BLaER1 treated with 17β-estradiol and CSF1 and Interleukin-3, amounts not matched to agents 10 nM and 100 nM (cell line): ENCODE measurements around the gene MBTD1.
A peak's percentile ranks its signal among the peaks of the same experiment; 100 is the strongest.

ENCODE experiments used
- H3K27ac ChIP-seq, 11 experiments: shearing (Covaris generic); formaldehyde crosslinking; 2 replicates each; pipeline ENCODE4 v1.8.1; 2022
- H3K27me3 ChIP-seq, 11 experiments: shearing (Covaris generic); formaldehyde crosslinking; 2 replicates each; pipeline ENCODE4 v1.8.1; 2022
- H3K36me3 ChIP-seq, 11 experiments: shearing (Covaris generic); formaldehyde crosslinking; 2 replicates each; pipeline ENCODE4 v1.8.1; 2022
- H3K4me1 ChIP-seq, 10 experiments: shearing (Covaris generic); formaldehyde crosslinking; 2 replicates each; pipeline ENCODE4 v1.8.1; 2022
- H3K4me2 ChIP-seq, 11 experiments: shearing (Covaris generic); formaldehyde crosslinking; 2 replicates each; pipeline ENCODE4 v1.8.1; 2022
- H3K4me3 ChIP-seq, 10 experiments: shearing (Covaris generic); formaldehyde crosslinking; 2 replicates each; pipeline ENCODE4 v1.8.1; 2022
- H3K9ac ChIP-seq, 11 experiments: shearing (Covaris generic); formaldehyde crosslinking; 2 replicates each; pipeline ENCODE4 v1.8.1; 2022
- H3K9me3 ChIP-seq, 11 experiments: shearing (Covaris generic); formaldehyde crosslinking; replicated peaks in 1 of 11; 2 replicates each; pipeline ENCODE4 v1.8.1; 2022
- H4K20me1 ChIP-seq, 11 experiments: shearing (Covaris generic); formaldehyde crosslinking; 2 replicates each; pipeline ENCODE4 v1.8.1; 2022
- Cebpa-rat ChIP-seq, 11 experiments: shearing (Covaris generic); IDR thresholded peaks; 2 replicates each; pipeline ENCODE4 v1.8.1; 2022

Gene MBTD1

GRCh38 chr17:51166987-51167931 is 92.6 kb downstream of the MBTD1 start:
- H3K27ac ChIP-seq, result peak overlapping the region; percentile 87 to 98 (median 95)
- peaks cover 25 to 44% (median 32%) of the 10 kb centered on the region in 10 experiments for H3K4me1 ChIP-seq
- no peaks in the 10 kb centered on the region for H3K9me3 ChIP-seq
- H3K27me3 ChIP-seq, result no peaks in the 10 kb centered on the region
- peak overlapping the region; percentile 82 to 97 (median 91) for H3K4me2 ChIP-seq
- peaks cover 8 to 84% (median 57%) of the 10 kb centered on the region in 11 experiments; a peak in 20 of 22 replicates for H4K20me1 ChIP-seq
- peak overlapping the region; percentile 68 to 90 (median 82) for H3K4me3 ChIP-seq
- H3K9ac ChIP-seq, result peak overlapping the region; percentile 92 to 97 (median 95)
- TF ChIP-seq Cebpa-rat (IDR thresholded peaks at IDR 0.05), result no peak
- peaks cover 46 to 76% (median 69%) of the 10 kb centered on the region in 11 experiments for H3K36me3 ChIP-seq

GRCh38 chr17:51166198-51166986 is 93.5 kb downstream of the MBTD1 start, which contains the start of gene NME2:
Gene NME2, plus strand, starts transcription at chr17:51166411. Its CDS starts 420 bp downstream, at chr17:51166831.
- Histone ChIP-seq H3K27me3 (no peaks in the 10 kb centered on the region), H3K36me3 (peaks cover 46 to 76% (median 69%) of the 10 kb centered on the region in 11 experiments), H3K27ac (peak within 1 kb of the TSS; percentile 87 to 98 (median 95)), H4K20me1 (peaks cover 8 to 84% (median 54%) of the 10 kb centered on the region in 11 experiments; a peak in 20 of 22 replicates), H3K9ac (peak within 1 kb of the TSS; percentile 92 to 97 (median 95)), H3K9me3 (no peaks in the 10 kb centered on the region), H3K4me3 (peak within 1 kb of the TSS; percentile 68 to 90 (median 82)), H3K4me1 (peaks cover 25 to 44% (median 30%) of the 10 kb centered on the region in 10 experiments), H3K4me2 (peak within 1 kb of the TSS; percentile 82 to 99 (median 91))
- TF ChIP-seq Cebpa-rat (IDR thresholded peaks at IDR 0.05), result no peak

- Histone ChIP-seq H3K27ac (peak overlapping the region; percentile 87 to 98 (median 95)), H3K36me3 (peaks cover 46 to 76% (median 69%) of the 10 kb centered on the region in 11 experiments)
- no peak for TF ChIP-seq Cebpa-rat (IDR thresholded peaks at IDR 0.05)
Observed at GRCh38 chr17:51165680-51166197, 94.1 kb downstream of the MBTD1 start.

DNA sequence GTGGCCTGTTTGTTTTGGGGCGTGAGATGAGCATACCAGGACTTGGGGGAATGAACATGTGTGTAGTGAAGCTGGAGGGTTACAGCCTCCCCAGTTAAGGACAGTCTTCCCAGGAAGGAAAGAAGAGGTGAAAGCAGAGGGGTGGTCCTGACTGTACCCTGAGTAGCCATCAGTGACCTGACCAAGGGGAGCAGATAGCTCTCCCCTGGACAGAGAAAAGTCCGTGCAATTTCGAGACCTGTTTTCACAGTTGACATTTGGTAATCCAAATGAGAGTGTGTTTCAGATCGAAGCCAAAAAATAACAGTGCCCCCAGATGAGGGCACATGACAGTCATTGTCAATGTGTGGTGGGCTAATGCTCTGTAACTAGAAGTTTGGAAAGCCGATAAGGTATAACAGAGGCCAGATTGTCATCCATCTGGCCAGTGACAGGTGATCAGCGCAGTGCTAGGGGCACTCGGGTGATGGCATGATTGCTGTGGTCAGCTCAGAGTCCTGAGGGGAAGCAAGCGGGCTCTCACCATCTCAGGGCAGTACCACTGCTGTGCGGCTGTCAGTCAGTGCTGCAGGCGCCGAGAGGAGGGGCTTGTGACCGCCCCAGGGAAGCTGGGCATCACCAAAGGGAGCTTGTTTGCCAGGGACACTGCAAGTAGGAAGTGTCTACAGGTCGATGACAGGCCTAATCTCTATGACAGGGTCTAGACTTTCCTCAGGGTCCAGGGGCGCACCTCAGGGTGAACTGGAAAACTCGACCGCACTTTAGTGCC is 94.8 kb downstream of the MBTD1 start:
- Histone ChIP-seq H3K9me3 (no peaks in the 10 kb centered on the region), H3K36me3 (peaks cover 46 to 76% (median 69%) of the 10 kb centered on the region in 11 experiments), H3K4me2 (peak overlapping the region; percentile 82 to 99 (median 91)), H3K9ac (peak overlapping the region; percentile 92 to 97 (median 95)), H3K4me1 (peaks cover 25 to 44% (median 30%) of the 10 kb centered on the region in 10 experiments), H4K20me1 (peaks cover 8 to 84% (median 54%) of the 10 kb centered on the region in 11 experiments; a peak in 20 of 22 replicates), H3K4me3 (peak overlapping the region; percentile 68 to 90 (median 82)), H3K27ac (peak overlapping the region; percentile 87 to 98 (median 95); a peak in 17 of 22 replicates), H3K27me3 (no peaks in the 10 kb centered on the region)
- no peak for TF ChIP-seq Cebpa-rat (IDR thresholded peaks at IDR 0.05)

More at GRCh38 chr17:51165680-51166197, 94.1 kb downstream of the MBTD1 start:
- Histone ChIP-seq H3K4me1 (peaks cover 25 to 44% (median 30%) of the 10 kb centered on the region in 10 experiments), H3K4me3 (peak overlapping the region; percentile 68 to 90 (median 82)), H3K9ac (peak overlapping the region; percentile 92 to 97 (median 95)), H3K4me2 (peak overlapping the region; percentile 82 to 99 (median 91)), H4K20me1 (peaks cover 8 to 84% (median 54%) of the 10 kb centered on the region in 11 experiments; a peak in 20 of 22 replicates), H3K9me3 (no peaks in the 10 kb centered on the region), H3K27me3 (no peaks in the 10 kb centered on the region)

DNA sequence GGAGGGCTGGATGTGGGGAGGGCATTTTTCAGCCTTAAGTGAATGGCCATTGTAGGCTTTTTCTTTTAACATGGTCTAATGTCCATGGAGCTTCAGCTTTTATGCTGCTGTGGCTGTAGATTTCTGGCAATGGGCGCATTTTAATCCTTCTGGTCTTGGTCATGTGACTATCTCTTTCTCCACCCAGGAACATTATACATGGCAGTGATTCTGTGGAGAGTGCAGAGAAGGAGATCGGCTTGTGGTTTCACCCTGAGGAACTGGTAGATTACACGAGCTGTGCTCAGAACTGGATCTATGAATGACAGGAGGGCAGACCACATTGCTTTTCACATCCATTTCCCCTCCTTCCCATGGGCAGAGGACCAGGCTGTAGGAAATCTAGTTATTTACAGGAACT is 98.3 kb downstream of the MBTD1 start:
- Histone ChIP-seq H3K27ac (no peak overlapping the region), H3K4me3 (no peak overlapping the region), H3K9me3 (no peaks in the 10 kb centered on the region), H3K36me3 (peaks cover 50 to 83% (median 77%) of the 10 kb centered on the region in 11 experiments), H3K27me3 (no peaks in the 10 kb centered on the region), H3K4me1 (peaks cover 10 to 22% (median 12%) of the 10 kb centered on the region in 10 experiments), H3K4me2 (no peak overlapping the region), H4K20me1 (peaks cover 0 to 89% (median 62%) of the 10 kb centered on the region in 11 experiments; a peak in 17 of 22 replicates), H3K9ac (no peak overlapping the region)
- no peak for TF ChIP-seq Cebpa-rat (IDR thresholded peaks at IDR 0.05)

DNA sequence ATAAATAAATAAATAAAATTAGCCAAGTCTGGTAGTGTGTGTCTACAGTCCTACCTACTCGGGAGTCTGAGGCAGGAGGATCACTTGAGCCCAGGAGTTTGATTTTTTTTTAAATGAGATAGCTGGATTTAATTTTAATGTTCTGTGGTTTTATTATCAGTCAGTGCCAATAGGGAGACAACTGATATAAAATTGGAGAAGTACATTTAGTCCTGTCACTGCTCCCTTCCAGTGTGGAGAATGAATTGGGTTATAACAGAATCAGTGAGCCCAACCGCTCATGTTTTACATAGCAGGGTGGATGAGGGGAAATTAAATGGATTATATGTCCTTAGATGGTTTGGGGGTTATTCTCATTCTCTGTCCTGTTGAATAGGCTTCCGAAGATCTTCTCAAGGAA is 100.2 kb downstream of the MBTD1 start:
- Histone ChIP-seq H3K4me3 (no peak overlapping the region), H3K4me2 (no peak overlapping the region)

DNA sequence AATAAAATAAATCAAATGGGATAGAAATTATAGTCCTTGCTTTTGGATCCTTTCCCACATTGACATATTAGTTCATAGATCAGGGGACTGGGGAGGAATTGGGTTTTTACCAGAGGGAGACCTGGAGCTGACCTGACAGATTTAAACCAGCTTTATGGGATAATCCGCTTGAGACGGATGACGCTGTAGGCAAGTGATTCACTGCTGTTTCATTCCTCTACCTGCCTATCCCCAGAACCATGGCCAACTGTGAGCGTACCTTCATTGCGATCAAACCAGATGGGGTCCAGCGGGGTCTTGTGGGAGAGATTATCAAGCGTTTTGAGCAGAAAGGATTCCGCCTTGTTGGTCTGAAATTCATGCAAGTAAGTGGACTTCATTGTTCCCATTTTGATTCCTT is 104.4 kb downstream of the MBTD1 start:
- peaks cover 22 to 29% (median 26%) of the 10 kb centered on the region in 10 experiments for H3K4me1 ChIP-seq
- peak overlapping the region; percentile 80 to 95 (median 88); a peak in 21 of 22 replicates for H3K4me2 ChIP-seq
- no peaks in the 10 kb centered on the region for H3K9me3 ChIP-seq
- H3K36me3 ChIP-seq, result peaks cover 37 to 56% (median 53%) of the 10 kb centered on the region in 11 experiments
- H3K27ac ChIP-seq, result no peak overlapping the region
- no peaks in the 10 kb centered on the region for H3K27me3 ChIP-seq
- H3K9ac ChIP-seq, result peak overlapping the region in 6 of 11 experiments; percentile 78 to 94 (median 89); a peak in 9 of 22 replicates
- no peak for TF ChIP-seq Cebpa-rat (IDR thresholded peaks at IDR 0.05)
- peaks cover 0 to 61% (median 48%) of the 10 kb centered on the region in 11 experiments; a peak in 17 of 22 replicates for H4K20me1 ChIP-seq
- peak overlapping the region in 8 of 10 experiments; percentile 75 to 97 (median 82); a peak in 9 of 20 replicates for H3K4me3 ChIP-seq

More for the DNA sequence above, 100.2 kb downstream of the MBTD1 start:
- Histone ChIP-seq H3K27ac (no peak overlapping the region), H4K20me1 (peaks cover 0 to 96% (median 68%) of the 10 kb centered on the region in 11 experiments; a peak in 17 of 22 replicates), H3K9ac (no peak overlapping the region), H3K9me3 (no peaks in the 10 kb centered on the region), H3K4me1 (peaks cover 14 to 22% (median 17%) of the 10 kb centered on the region in 10 experiments), H3K36me3 (peaks cover 57 to 92% (median 90%) of the 10 kb centered on the region in 11 experiments), H3K27me3 (no peaks in the 10 kb centered on the region)
- no peak for TF ChIP-seq Cebpa-rat (IDR thresholded peaks at IDR 0.05)
